K562 (cell line): ENCODE measurements around the gene GLMP. TPM values are rescaled to one million over a fixed set of nuclear protein-coding genes. Genes with fewer than 3 reads are reported as not detected.

Experiments used
- ARID2 ChIP-seq: fragments of 450-650 bp; IDR thresholded peaks from 2 replicates; pipeline ENCODE4 v1.6.1; 2017; ENCODE audit warnings: antibody characterized with exemption, mild to moderate bottlenecking
- ASH1L ChIP-seq: fragments of 450-650 bp; IDR thresholded peaks from 2 replicates; pipeline ENCODE4 v1.6.1; 2018; ENCODE audit warnings: borderline replicate concordance, mild to moderate bottlenecking, low read depth; ENCODE audit not compliant: partially characterized antibody
- ERF ChIP-seq: fragments of 450-650 bp; formaldehyde crosslinking; IDR thresholded peaks from 2 replicates; pipeline ENCODE4 v1.4.0; 2020; ENCODE audit warnings: mild to moderate bottlenecking, mixed read lengths
- FOXJ2 ChIP-seq: fragments of 200-800 bp; sonication (Bioruptor generic); IDR thresholded peaks from 2 replicates; pipeline ENCODE4 v1.6.1; 2016; ENCODE audit warnings: missing genetic modification characterization, missing compliant biosample characterization
- HNRNPK ChIP-seq: fragments of 200-400 bp; formaldehyde crosslinking; IDR thresholded peaks from one replicate; pipeline ENCODE4 v1.6.1; 2018; ENCODE audit warnings: mild to moderate bottlenecking, low read depth, low read length; ENCODE audit not compliant: poor library complexity, severe bottlenecking
- KAT2B ChIP-seq: IDR thresholded peaks from one replicate; pipeline ENCODE4 v1.6.1; 2012; ENCODE audit warnings: low read depth, mild to moderate bottlenecking, control low read depth, inconsistent platforms, low read length, moderate library complexity
- NEUROD1 ChIP-seq: fragments of 150-350 bp; IDR thresholded peaks from 2 replicates; pipeline ENCODE4 v1.6.1; 2014; ENCODE audit warnings: borderline replicate concordance, low read length, low read depth; ENCODE audit not compliant: partially characterized antibody
- NR4A1 ChIP-seq, 2 experiments: fragments of 250-450 bp in 1 of 2; fragments of 450-650 bp in 1 of 2; sonication (Bioruptor Pico) in 1 of 2; IDR thresholded peaks; 2 replicates each; pipeline versions ENCODE4 v1.4.0 to v1.6.1; 2016 to 2020; ENCODE audit warnings: mild to moderate bottlenecking in 2 of 2, missing compliant biosample characterization in 1 of 2, missing genetic modification characterization in 1 of 2, moderate library complexity in 1 of 2
- POLR2AphosphoS2 ChIP-seq: IDR thresholded peaks from 2 replicates; pipeline ENCODE4 v1.6.1; 2012; ENCODE audit warnings: low read length, improper control_type of control experiment
- RB1 ChIP-seq: fragments of 450-650 bp; IDR thresholded peaks from 2 replicates; pipeline ENCODE4 v1.6.1; 2017; ENCODE audit warnings: low read depth, mild to moderate bottlenecking
- RBM22 ChIP-seq: fragments of 200-400 bp; formaldehyde crosslinking; IDR thresholded peaks from 2 replicates; pipeline ENCODE4 v1.6.1; 2018; ENCODE audit warnings: low read length, low read depth; ENCODE audit not compliant: poor library complexity, severe bottlenecking
- SAFB ChIP-seq: fragments of 200-400 bp; formaldehyde crosslinking; IDR thresholded peaks from 2 replicates; pipeline ENCODE4 v1.6.1; 2017; ENCODE audit warnings: low read depth, low read length, borderline replicate concordance
- SIN3A ChIP-seq, 2 experiments: fragments of 150-350 bp in 1 of 2; IDR thresholded peaks; 2 replicates each; pipeline ENCODE4 v1.6.1; 2011 to 2016; ENCODE audit warnings: borderline replicate concordance in 2 of 2, low read depth in 2 of 2, low read length in 2 of 2, mild to moderate bottlenecking in 2 of 2, moderate library complexity in 2 of 2; ENCODE audit not compliant: control insufficient read depth in 1 of 2
- TAL1 ChIP-seq: fragments of 450-650 bp; IDR thresholded peaks from 2 replicates; pipeline ENCODE4 v1.6.1; 2016; ENCODE audit warnings: mild to moderate bottlenecking
- TCF3 ChIP-seq: sonication (generic); formaldehyde crosslinking; IDR thresholded peaks from 2 replicates; pipeline ENCODE4 v1.4.0; 2020; ENCODE audit warnings: mild to moderate bottlenecking, missing genetic modification reagents
- TFAM ChIP-seq: fragments of 250-450 bp; sonication (Bioruptor Pico); conservative IDR thresholded peaks from 2 replicates; pipeline ENCODE4 v1.5.0; 2021; ENCODE audit warnings: mild to moderate bottlenecking, moderate library complexity
- ZKSCAN8 ChIP-seq: fragments of 200-800 bp; sonication (Bioruptor generic); IDR thresholded peaks from 2 replicates; pipeline ENCODE4 v1.6.1; 2016; ENCODE audit warnings: missing genetic modification characterization, missing compliant biosample characterization
- ZNF124 ChIP-seq: sonication (generic); formaldehyde crosslinking; IDR thresholded peaks from 2 replicates; pipeline ENCODE4 v1.8.1; 2022; ENCODE audit warnings: missing genetic modification reagents
- ZNF551 ChIP-seq: fragments of 250-450 bp; sonication (Bioruptor Pico); IDR thresholded peaks from 2 replicates; pipeline ENCODE4 v1.5.0; 2021; ENCODE audit warnings: mild to moderate bottlenecking, moderate library complexity
- polyA plus RNA-seq, 8 experiments: library from polyadenylated mRNA; depleted of rRNA in 4 of 8; stranded (reverse) in 5 of 8; unstranded in 3 of 8; fragments of >200 nt; fragmentation: Nextera tagmentation in 2 of 8; fragmentation: Illumina TruSeq in 1 of 8; extraction: Ambion mirVana in 2 of 8; extraction: Trizol in 1 of 8; gene quantifications; 2 replicates each; pipeline versions ENCODE4 v1.2.1 to v1.2.3, GENCODE V29; 2011 to 2014; ENCODE audit warnings: inconsistent platforms in 1 of 8, missing spikeins in 1 of 8
- total RNA-seq, 7 experiments: library from RNA; depleted of rRNA in 6 of 7; stranded (reverse); fragments of >200 nt in 6 of 7; fragmentation: Illumina TruSeq in 2 of 7; extraction: Trizol in 2 of 7; gene quantifications; 2 replicates each; pipeline versions ENCODE4 v1.2.1 to v1.2.3, GENCODE V29; 2011 to 2021; ENCODE audit warnings: low replicate concordance in 1 of 7
- TF ChIP-seq, protein P1 (sequence below): fragments of 250-450 bp; sonication (Bioruptor Pico); IDR thresholded peaks from 2 replicates; pipeline ENCODE4 v1.8.0; 2021; ENCODE audit warnings: moderate library complexity, mild to moderate bottlenecking, inconsistent platforms
- TF ChIP-seq, protein P2 (sequence below), 3 experiments: fragments of 200-800 bp in 1 of 3; sonication (Bioruptor generic) in 1 of 3; sonication (generic) in 1 of 3; formaldehyde crosslinking in 1 of 3; IDR thresholded peaks; 2 replicates each; pipeline versions ENCODE4 v1.6.1 to v1.8.0; 2016 to 2022; ENCODE audit warnings: mild to moderate bottlenecking in 2 of 3, missing compliant biosample characterization in 2 of 3, missing genetic modification characterization in 2 of 3, missing genetic modification reagents in 1 of 3
- TF ChIP-seq, protein P3 (sequence below): sonication (generic); formaldehyde crosslinking; IDR thresholded peaks from 2 replicates; pipeline ENCODE4 v1.8.0; 2022; ENCODE audit warnings: mild to moderate bottlenecking, missing genetic modification reagents
- TF ChIP-seq, protein P4 (sequence below): fragments of 250-450 bp; sonication (Bioruptor Pico); IDR thresholded peaks from 2 replicates; pipeline ENCODE4 v1.5.0; 2021
- TF ChIP-seq, protein P5 (sequence below): fragments of 450-650 bp; IDR thresholded peaks from one replicate; pipeline ENCODE4 v1.6.1; 2018; ENCODE audit warnings: mild to moderate bottlenecking, moderate library complexity; ENCODE audit not compliant: partially characterized antibody

Gene GLMP
- total and polyA plus RNA-seq, 9 of the 15 experiments (the other 6 are each of a cell fraction or from before 2014, with no cell fraction given): 8.3 to 28.2 (median 22.4) TPM

DNA sequence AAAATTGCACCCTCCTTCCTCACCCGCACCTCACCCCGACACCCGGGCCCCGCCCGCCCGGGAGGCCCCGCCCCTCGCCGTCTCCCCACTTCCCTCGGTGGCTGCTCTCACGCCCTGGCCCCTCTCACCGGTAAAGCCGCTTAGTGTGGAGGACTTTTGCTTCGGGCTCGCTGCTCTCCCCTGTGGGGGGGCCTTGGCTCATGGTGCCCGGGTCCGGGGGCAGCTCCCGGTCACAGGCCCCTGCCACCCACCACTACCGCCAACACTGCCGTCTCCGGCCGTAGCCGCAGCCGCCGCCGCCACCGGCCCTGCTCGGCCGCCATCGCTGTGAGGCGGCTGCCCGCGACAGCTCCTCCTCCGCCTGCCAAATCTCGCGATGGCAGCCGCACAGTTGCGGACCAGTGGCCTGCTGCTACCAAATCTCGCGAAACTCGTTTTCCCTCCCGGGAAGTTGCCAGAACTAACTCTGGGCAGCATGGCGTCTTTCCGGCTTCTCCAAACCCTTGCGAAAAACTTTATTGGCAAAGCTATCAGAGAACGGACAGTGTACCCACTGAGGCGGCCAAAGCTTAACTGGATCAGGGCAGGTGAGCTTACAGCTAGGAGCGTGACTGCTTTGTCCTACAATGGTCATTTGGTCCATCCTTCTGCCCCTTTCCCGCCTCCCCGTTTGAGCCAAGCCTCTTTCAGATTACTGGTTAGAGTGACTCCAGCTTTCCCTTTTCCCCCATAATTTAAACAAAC is 12.8 kb downstream of the GLMP start, which contains the start of gene SMG5 (continued):
- TF ChIP-seq, protein P1, sequence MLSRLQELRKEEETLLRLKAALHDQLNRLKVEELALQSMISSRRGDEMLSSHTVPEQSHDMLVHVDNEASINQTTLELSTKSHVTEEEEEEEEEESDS (CRISPR knock-in tag): no peak
- TF ChIP-seq SAFB (no peak), ARID2 (no peak), FOXJ2 (tag) (no peak), SIN3A (IDR thresholded peaks at IDR 0.05; ENCODE audit: borderline replicate concordance in 2 of 2, control insufficient read depth in 1 of 2, low read depth in 2 of 2, low read length in 2 of 2) (peak; percentile 74 to 78; a peak in 2 of 4 replicates), ZNF551 (CRISPR knock-in tag) (no peak), ZNF124 (no peak), TFAM (CRISPR knock-in tag) (no peak), RBM22 (peak; percentile 59), KAT2B (no peak), ZKSCAN8 (CRISPR knock-in tag) (no peak), TCF3 (CRISPR knock-in tag) (peak; percentile 27; the same call in 1 of the 2 replicates), NR4A1 (CRISPR knock-in tag; IDR thresholded peaks at IDR 0.05) (no peak), NR4A1 (tag; IDR thresholded peaks at IDR 0.05) (no peak; the same call in 1 of the 2 replicates), POLR2AphosphoS2 (no peak), HNRNPK (no peak), RB1 (peak; percentile 83), ERF (no peak), NEUROD1 (peak; percentile 88), TAL1 (no peak), ASH1L (peak; percentile 41)
- TF ChIP-seq, protein P2, sequence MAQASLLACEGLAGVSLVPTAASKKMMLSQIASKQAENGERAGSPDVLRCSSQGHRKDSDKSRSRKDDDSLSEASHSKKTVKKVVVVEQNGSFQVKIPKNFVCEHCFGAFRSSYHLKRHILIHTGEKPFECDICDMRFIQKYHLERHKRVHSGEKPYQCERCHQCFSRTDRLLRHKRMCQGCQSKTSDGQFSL (CRISPR knock-in tag; IDR thresholded peaks at IDR 0.05): no peak
- TF ChIP-seq, protein P2 (tag; IDR thresholded peaks at IDR 0.05): no peak
- TF ChIP-seq, protein P3, sequence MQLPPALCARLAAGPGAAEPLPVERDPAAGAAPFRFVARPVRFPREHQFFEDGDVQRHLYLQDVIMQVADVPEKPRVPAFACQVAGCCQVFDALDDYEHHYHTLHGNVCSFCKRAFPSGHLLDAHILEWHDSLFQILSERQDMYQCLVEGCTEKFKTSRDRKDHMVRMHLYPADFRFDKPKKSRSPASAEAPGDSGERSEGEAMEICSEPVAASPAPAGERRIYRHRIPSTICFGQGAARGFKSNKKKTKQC (CRISPR knock-in tag): peak; percentile 70; the same call in 1 of the 2 replicates
- TF ChIP-seq, protein P4, sequence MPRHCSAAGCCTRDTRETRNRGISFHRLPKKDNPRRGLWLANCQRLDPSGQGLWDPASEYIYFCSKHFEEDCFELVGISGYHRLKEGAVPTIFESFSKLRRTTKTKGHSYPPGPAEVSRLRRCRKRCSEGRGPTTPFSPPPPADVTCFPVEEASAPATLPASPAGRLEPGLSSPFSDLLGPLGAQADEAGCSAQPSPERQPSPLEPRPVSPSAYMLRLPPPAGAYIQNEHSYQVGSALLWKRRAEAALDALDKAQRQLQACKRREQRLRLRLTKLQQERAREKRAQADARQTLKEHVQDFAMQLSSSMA (CRISPR knock-in tag): peak; percentile 95
- TF ChIP-seq, protein P5, sequence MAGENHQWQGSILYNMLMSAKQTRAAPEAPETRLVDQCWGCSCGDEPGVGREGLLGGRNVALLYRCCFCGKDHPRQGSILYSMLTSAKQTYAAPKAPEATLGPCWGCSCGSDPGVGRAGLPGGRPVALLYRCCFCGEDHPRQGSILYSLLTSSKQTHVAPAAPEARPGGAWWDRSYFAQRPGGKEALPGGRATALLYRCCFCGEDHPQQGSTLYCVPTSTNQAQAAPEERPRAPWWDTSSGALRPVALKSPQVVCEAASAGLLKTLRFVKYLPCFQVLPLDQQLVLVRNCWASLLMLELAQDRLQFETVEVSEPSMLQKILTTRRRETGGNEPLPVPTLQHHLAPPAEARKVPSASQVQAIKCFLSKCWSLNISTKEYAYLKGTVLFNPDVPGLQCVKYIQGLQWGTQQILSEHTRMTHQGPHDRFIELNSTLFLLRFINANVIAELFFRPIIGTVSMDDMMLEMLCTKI: no peak
